Kidney epithelial cell (primary cell): ENCODE results near the gene TBC1D3B. TPM values are rescaled to one million over a fixed set of nuclear protein-coding genes. Genes with fewer than 3 reads are reported as not detected.

Experiments
- DNase-seq: peaks from one replicate; pipeline ENCODE4 v3.0.0-alpha.2; 2010; ENCODE audit warnings: low read depth
- H3K27me3 ChIP-seq: 2 replicates; pipeline ENCODE4 v1.6.0; 2011; ENCODE audit warnings: low read length; ENCODE audit not compliant: control insufficient read depth, insufficient read depth
- H3K36me3 ChIP-seq: 2 replicates; pipeline ENCODE4 v1.5.1; 2011; ENCODE audit warnings: low read length; ENCODE audit not compliant: control insufficient read depth, insufficient read depth
- H3K4me3 ChIP-seq: 2 replicates; pipeline ENCODE4 v1.5.1; 2011; ENCODE audit warnings: low read depth, mild to moderate bottlenecking, control low read depth, low read length
- total RNA-seq: library from RNA; depleted of rRNA; stranded (reverse); fragments of >200 nt; gene quantifications from 2 replicates; pipeline ENCODE4 v1.2.3, GENCODE V29; 2015
- TF ChIP-seq, protein P1 (sequence below): IDR thresholded peaks from 2 replicates; pipeline ENCODE4 v1.5.1; 2011; ENCODE audit warnings: mild to moderate bottlenecking, moderate library complexity, low read length, control low read depth, inconsistent platforms; ENCODE audit not compliant: insufficient read depth, poor library complexity, severe bottlenecking

TBC1D3B gene
- total RNA-seq, 1 donor from 2014 or later = not detected

DNA sequence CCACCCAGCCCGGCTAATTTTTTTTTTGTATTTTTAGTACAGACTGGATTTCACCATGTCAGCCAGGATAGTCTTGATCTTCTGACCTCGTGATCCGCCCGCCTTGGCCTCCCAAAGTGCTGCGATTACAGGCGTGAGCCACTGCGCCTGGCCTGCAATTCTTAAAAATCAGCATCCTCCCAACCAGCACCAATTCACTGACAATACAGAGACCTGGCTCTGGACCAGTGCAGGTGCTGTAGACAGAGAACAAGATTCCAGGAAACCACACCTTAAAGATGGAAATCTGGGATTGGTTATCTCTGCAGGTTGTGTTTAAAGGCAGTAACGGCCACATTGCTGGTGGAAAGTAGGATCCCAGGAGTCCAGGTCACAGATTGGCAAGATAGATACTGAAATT, 33.6 kb downstream of the TBC1D3B start:
- H3K27me3 ChIP-seq = peaks cover 3% of the 10 kb centered on the region
- no peaks in the 10 kb centered on the region for H3K36me3 ChIP-seq
- DNase-seq = no peak
- no peak overlapping the region for H3K4me3 ChIP-seq
- TF ChIP-seq, protein P1, sequence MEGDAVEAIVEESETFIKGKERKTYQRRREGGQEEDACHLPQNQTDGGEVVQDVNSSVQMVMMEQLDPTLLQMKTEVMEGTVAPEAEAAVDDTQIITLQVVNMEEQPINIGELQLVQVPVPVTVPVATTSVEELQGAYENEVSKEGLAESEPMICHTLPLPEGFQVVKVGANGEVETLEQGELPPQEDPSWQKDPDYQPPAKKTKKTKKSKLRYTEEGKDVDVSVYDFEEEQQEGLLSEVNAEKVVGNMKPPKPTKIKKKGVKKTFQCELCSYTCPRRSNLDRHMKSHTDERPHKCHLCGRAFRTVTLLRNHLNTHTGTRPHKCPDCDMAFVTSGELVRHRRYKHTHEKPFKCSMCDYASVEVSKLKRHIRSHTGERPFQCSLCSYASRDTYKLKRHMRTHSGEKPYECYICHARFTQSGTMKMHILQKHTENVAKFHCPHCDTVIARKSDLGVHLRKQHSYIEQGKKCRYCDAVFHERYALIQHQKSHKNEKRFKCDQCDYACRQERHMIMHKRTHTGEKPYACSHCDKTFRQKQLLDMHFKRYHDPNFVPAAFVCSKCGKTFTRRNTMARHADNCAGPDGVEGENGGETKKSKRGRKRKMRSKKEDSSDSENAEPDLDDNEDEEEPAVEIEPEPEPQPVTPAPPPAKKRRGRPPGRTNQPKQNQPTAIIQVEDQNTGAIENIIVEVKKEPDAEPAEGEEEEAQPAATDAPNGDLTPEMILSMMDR = no peak

DNA sequence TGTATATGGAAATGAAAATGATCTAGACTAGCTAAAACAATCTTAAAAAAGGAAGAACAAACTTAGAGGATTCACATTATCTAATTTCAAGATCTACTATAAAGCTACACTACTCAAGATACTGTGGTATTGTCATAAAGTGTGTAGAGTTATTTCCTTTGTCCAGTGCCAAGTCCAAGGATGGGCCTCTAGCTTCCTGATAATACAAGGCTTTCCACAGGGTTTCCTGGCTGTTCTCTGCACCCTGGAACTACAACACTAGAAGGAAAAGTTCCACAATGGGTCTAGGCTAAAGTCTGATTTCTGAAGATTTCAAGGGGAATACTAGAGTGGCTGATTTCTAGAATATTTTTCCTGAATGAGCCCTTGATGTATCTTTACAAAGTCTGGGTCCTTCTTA, 34.2 kb downstream of the TBC1D3B start:
- DNase-seq = no peak
- Histone ChIP-seq H3K36me3 (no peaks in the 10 kb centered on the region), H3K27me3 (no peaks in the 10 kb centered on the region), H3K4me3 (no peak overlapping the region)
- TF ChIP-seq, protein P1 = no peak

DNA sequence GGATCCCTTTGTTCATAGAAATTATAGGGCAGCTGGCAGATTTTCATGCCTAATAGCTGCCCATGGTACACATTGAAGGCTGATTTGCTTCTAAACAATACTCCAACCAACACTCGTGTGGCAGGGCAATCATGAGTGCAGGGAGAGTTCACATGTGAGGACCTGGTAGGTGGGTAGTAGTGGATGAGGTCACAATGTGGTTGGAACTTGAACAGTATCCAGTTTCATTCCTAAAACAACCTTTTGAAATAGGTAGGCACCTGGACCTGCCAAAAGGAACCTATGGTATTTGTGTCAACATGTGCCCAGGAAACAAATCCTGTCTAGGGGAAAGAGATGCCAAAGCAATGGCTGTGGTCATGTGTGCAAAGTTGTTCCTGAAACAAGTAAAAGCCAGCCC, 40.0 kb downstream of the TBC1D3B start:
- H3K36me3 ChIP-seq = no peaks in the 10 kb centered on the region
- DNase-seq = no peak
- H3K27me3 ChIP-seq = no peaks in the 10 kb centered on the region
- TF ChIP-seq, protein P1 = no peak
- no peak overlapping the region for H3K4me3 ChIP-seq

DNA sequence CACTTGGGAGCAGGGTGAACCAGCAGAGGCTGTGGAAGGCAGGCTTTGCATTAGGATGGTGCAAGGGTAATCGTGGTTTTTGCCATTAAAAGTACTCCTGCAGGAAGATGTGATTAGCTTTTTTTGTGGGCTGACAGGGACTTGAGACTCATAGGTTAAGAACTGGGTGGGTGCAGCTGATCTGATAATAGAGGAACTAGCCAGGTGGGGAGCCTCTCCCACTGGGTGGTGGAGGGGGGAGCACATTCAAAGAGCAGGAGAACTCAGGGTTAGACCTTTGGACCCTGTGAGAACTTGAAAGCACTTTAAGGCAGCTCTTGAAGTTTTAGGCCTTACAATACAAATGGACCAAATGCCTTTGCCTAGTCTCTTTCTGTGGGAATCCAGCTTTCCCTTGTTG, 40.4 kb downstream of the TBC1D3B start:
- H3K36me3 ChIP-seq = no peaks in the 10 kb centered on the region
- DNase-seq = no peak
- H3K27me3 ChIP-seq = no peaks in the 10 kb centered on the region
- H3K4me3 ChIP-seq = no peak overlapping the region
- TF ChIP-seq, protein P1 = no peak

DNA sequence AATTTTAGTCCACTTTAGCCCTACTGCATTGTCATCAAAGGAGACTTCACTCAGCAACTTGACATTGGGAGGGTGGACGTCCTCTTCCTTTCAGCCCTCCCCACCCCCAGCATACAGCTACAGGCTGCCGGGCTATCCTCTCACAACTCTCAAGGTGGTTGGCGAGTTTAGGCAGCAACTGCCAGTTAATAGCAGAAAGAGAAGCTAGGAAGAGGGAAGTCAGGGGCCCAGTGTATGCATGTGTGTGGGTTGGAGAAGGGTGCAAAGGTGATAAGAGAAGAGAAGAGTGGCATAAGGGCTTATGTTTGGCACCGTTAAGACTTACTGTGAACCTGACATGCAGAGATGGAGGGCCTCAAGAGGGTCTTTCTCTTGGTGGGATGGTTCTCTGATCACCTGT, 41.0 kb downstream of the TBC1D3B start:
- no peaks in the 10 kb centered on the region for H3K27me3 ChIP-seq
- TF ChIP-seq, protein P1 = no peak
- no peaks in the 10 kb centered on the region for H3K36me3 ChIP-seq
- no peak for DNase-seq
- no peak overlapping the region for H3K4me3 ChIP-seq

DNA sequence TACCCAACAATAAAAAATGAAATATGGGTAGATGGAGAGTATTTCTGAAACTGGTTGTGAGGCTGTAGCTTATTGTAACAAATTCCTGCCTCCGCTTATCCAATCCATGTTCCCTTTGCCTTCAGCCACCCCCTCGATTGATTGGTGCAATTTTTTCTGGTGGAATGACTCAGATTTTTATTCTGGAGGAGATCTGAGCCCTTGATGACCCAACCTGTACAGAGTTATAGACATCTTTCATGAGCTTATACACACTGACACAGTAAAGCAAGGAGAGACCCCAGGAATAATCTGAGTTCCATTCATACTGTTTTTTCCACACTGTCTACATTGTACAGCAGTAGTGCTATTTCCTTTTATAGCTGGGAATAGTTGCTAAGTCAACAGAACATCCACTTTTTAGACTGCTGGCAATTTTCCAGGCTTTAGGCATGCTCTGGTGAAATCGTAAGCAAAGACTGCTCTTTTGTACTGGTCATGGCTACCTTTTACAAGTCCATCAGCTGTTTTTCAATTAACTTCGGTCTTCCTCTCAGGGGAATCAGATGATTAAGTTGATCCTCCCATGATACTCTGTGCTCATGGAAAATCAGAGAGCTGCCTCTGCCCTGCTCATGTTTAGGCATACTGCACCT, 42.7 kb downstream of the TBC1D3B start:
- Histone ChIP-seq H3K4me3 (no peak overlapping the region), H3K36me3 (no peaks in the 10 kb centered on the region), H3K27me3 (no peaks in the 10 kb centered on the region)
- TF ChIP-seq, protein P1 = no peak
- no peak for DNase-seq
